ENCODE data around the gene ATP2C2. TPM values are rescaled to one million over a fixed set of nuclear protein-coding genes. Genes with fewer than 3 reads are reported as not detected.

ATP2C2 gene
- total and polyA plus RNA-seq, 9 of the 15 experiments (the other 6 are each of a cell fraction or from before 2014, with no cell fraction given) = 0.75 TPM; not detected in 8

GRCh38 chr16:84484579-84485254 lies 116.4 kb downstream of the ATP2C2 start (continued):
- TF ChIP-seq, protein P1, sequence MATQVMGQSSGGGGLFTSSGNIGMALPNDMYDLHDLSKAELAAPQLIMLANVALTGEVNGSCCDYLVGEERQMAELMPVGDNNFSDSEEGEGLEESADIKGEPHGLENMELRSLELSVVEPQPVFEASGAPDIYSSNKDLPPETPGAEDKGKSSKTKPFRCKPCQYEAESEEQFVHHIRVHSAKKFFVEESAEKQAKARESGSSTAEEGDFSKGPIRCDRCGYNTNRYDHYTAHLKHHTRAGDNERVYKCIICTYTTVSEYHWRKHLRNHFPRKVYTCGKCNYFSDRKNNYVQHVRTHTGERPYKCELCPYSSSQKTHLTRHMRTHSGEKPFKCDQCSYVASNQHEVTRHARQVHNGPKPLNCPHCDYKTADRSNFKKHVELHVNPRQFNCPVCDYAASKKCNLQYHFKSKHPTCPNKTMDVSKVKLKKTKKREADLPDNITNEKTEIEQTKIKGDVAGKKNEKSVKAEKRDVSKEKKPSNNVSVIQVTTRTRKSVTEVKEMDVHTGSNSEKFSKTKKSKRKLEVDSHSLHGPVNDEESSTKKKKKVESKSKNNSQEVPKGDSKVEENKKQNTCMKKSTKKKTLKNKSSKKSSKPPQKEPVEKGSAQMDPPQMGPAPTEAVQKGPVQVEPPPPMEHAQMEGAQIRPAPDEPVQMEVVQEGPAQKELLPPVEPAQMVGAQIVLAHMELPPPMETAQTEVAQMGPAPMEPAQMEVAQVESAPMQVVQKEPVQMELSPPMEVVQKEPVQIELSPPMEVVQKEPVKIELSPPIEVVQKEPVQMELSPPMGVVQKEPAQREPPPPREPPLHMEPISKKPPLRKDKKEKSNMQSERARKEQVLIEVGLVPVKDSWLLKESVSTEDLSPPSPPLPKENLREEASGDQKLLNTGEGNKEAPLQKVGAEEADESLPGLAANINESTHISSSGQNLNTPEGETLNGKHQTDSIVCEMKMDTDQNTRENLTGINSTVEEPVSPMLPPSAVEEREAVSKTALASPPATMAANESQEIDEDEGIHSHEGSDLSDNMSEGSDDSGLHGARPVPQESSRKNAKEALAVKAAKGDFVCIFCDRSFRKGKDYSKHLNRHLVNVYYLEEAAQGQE (IDR thresholded peaks at IDR 0.05; ENCODE audit: borderline replicate concordance) = peak; percentile 86
- TF ChIP-seq, protein P1 (CRISPR knock-in tag; IDR thresholded peaks at IDR 0.05; ENCODE audit: low read depth) = no peak
- TF ChIP-seq, protein P2, sequence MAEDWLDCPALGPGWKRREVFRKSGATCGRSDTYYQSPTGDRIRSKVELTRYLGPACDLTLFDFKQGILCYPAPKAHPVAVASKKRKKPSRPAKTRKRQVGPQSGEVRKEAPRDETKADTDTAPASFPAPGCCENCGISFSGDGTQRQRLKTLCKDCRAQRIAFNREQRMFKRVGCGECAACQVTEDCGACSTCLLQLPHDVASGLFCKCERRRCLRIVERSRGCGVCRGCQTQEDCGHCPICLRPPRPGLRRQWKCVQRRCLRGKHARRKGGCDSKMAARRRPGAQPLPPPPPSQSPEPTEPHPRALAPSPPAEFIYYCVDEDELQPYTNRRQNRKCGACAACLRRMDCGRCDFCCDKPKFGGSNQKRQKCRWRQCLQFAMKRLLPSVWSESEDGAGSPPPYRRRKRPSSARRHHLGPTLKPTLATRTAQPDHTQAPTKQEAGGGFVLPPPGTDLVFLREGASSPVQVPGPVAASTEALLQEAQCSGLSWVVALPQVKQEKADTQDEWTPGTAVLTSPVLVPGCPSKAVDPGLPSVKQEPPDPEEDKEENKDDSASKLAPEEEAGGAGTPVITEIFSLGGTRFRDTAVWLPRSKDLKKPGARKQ (CRISPR knock-in tag; IDR thresholded peaks at IDR 0.05) = peak; percentile 95
- TF ChIP-seq CREB1 (IDR thresholded peaks at IDR 0.05) (no peak), CREB1 (CRISPR knock-in tag; IDR thresholded peaks at IDR 0.05) (peak; percentile 19; the same call in 1 of the 2 replicates), ZNF24 (IDR thresholded peaks at IDR 0.05) (0 out of 2 replicates have a peak, but pooled peaks have one; percentile 29), CXXC5 (CRISPR knock-in tag; IDR thresholded peaks at IDR 0.05) (0 out of 2 replicates have a peak, but pooled peaks have one; percentile 20), ZNF507 (tag; conservative IDR thresholded peaks at IDR 0.05) (no peak), RAD21 (CRISPR knock-in tag; conservative IDR thresholded peaks at IDR 0.05 in 1 of 2, IDR thresholded peaks at IDR 0.05 in 1 of 2) (peak; percentile 95 to 97), SMAD2 (IDR thresholded peaks at IDR 0.05; ENCODE audit: low read depth, low read length) (no peak), ZNF263 (CRISPR knock-in tag; IDR thresholded peaks at IDR 0.05; ENCODE audit: borderline replicate concordance) (no peak), STAG1 (CRISPR knock-in tag; IDR thresholded peaks at IDR 0.05; ENCODE audit: borderline replicate concordance) (peak; percentile 96), ZBTB33 (CRISPR knock-in tag; IDR thresholded peaks at IDR 0.05) (peak; percentile 40; the same call in 1 of the 2 replicates), RCOR1 (IDR thresholded peaks at IDR 0.05; ENCODE audit: borderline replicate concordance in 1 of 2, low read depth in 2 of 2, low read length in 2 of 2) (0 out of 4 replicates have a peak, but pooled peaks of 1 of the 2 experiments have one; percentile 31), ZNF766 (CRISPR knock-in tag; conservative IDR thresholded peaks at IDR 0.05) (no peak), CC2D1A (IDR thresholded peaks at IDR 0.05) (peak; percentile 75), SREBF2 (CRISPR knock-in tag; IDR thresholded peaks at IDR 0.05) (no peak)

All from K562 (cell line).